ENCODE measurements around the gene GASK1A.

Gene GASK1A

DNA sequence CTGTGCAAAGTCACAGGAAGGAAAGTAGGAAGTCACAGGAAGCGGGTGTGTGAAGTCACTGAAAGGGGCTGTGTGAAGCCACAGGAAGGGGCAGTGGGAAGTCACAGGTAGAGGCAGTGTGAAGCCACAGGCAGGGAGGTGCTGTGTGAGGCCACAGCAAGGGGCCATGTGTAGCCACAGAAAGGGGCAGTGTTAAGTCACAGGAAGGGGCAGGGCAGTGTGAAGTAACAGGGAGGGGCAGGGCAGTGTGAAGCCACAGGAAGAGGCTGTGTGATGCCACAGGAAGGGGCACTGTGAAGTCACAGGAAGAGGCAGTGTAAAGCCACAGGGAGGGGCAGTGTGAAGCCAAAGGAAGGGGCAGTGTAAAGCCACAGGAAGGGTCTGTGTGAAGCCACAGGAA lies 36.5 kb downstream of the GASK1A start:
- no peak for DNase-seq

DNA sequence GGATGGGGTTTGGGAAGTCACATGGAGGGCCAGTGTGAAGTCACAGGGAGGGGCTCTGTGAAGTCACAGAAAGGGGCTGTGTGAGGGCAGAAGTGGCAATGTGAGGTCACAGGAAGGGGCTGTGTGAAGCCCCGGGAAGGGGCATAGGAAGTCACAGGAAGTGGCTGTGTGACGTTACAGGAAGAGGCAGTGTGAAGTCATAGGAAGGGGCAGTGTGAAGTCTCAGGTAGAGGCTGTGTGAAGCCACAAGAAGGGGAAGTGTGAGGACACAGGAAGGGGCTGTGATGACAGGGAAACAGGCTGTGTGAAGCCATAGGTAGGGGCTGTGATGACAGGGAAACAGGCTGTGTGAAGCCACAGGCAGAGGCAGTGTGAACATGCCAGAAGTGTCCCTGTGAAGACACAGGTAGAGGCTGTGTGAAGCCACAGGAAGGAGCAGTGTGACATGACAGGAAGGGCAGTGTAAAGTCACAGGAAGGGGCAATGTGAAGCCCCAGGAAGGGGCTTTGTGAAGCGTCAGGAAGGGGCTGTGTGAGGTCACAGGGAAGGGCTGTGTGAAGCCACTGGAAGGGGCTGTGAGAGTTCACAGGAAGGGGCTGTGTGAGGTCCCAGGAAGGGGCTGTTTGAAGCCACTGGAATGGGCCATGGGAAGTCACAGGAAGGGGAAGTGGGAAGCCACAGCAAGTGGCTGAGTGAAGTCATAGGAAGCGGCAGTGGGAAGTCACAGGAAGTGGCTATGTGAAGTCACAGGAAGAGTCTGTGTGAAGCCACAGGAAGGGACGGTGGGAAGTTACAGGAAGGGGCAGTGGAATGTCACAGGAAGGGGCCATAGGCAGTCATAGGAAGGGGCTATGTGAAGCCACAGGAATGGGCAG lies 37.1 kb downstream of the GASK1A start:
- DNase-seq: no peak

DNA sequence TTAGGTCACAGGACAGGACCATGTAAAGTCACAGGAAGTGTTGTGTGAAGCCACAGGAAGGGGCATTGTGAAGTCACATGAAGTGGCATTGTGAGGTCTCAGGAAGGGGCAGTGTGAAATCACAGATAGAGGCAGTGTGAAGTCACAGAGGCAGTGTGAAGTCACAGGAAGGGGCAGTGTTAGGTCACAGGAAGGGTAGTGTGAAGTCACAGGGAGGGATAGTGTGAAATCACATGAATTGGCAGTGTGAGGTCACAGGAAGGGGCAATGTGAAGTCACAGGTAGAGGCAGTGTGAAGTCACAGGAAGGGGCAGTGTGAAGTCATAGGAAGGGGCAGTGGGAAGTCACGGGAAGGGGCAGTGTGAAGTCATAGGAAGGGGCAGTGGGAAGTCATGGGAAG lies 37.9 kb downstream of the GASK1A start:
- DNase-seq: no peak

DNA sequence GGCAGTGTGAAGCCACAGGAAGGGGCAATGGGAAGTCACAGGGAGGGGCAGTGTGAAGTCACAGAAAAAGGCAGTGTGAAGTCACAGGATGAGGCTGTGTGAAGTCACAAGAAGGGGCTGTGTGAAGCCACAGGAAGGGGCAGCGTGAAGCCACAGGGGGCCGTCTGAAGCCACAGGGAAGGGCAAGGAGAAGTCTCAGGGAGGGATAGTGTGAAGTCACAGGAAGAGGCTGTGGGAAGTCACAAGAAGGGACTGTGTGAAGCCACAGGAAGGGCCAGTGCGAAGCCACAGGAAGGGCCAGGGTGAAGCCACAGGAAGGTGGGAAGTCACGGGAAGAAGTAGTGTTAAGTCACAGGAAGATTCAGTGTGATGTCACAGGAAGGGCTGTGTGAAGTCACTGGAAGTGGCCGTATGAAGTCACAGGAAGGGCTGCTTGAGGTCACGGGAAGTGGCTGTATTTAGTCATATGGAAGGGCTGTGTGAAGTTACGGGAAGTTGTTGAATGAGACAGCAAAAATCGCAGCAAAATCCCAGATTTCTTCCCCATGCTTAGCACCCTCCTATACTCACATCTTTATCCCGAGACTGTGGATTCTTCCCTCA lies 38.6 kb downstream of the GASK1A start:
- no peak for DNase-seq

DNA sequence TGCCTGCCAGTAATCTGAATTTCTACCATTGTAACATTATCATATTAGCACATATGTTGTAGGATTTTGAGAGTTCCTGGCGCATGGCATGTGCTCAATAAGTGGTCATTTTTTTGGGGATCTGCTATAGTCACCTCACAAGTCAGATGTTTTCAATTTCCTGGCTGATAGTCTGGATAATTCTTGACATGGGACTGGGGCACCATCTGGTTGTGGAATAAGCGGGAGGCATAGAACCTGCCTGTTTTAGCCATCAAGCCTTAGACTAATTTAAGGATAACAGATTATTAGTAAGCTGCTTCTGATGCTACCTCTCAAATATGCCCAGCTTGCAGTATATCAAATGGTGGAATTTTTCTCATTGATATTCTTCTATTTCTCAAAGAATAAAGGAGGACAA lies 39.1 kb downstream of the GASK1A start:
- DNase-seq: no peak

DNA sequence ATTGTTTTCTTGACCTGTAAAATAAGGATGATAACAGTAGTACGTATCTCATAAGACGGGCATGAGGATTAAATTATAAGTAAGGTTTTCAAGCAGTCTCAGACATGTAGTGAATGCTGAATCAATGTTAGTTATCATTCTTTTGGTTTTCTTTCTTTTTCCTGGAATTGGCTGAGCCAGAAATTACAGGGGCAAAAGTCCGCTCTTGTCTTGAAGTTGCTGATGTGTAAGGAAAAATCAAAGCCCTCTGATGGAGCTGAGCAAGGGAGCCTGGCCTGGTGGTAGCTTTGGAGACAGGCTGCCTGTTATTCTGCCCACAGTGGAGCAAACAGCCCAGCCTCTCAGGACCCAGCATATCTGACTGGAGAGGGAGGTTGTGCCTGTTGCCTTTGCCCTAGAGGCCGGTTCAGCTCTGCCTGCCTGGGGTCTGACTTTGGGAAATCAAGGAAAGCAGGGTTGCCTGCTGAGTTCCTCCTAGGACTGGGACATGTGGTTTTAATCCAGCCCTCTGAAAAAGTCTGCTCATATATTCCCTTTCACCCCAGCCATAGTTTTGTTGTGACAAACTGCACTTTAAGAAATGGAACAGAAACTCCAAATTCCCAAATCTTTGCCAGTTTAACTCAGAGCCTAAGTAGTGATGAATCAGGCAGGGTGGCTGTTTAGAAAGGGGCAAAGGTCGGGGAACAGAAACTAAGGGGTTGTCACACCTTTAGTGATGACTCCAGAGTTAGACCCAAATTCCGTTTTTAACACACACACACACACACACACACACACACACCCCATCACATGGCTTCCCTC lies 40.1 kb downstream of the GASK1A start:
- DNase-seq: no peak

DNA sequence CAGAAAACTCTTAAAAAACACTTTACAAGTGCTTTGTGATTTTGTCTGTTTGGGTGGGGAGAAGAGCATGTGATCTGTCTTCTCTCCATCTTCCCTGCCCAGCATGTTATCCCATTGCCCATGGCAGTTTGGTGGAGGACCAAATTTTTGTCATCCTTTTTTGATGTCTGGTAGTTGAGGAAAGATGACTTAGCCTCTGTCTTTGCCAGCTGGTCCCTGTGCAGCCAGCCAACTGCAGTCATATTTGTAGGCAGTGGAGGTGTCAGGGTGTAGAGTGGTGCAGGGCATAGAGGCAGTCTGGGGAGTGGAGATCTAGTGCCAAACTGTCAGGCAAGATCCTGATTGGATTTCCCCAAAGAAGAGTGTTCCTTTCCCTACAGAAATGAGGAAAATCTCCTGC lies 40.7 kb downstream of the GASK1A start:
- DNase-seq: no peak

DNA sequence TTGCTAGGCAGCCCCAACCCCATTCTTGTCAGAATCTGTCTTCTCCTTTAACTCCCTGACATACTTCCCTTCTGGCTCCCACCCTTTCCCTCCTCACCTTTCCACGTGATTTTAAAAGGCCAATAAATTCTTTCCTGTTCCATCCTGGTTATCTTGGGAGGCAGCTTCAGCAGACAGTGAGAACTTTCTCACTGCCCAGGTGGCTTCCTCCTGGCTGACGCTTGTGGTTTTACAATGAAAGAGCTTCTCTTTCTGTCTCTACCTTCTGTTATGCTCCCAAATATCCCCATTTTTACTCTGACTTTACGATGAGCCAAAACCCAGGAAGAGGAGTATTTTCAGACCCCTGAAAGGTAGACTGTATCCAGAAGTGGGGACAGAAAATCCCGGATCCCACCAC lies 42.1 kb downstream of the GASK1A start:
- DNase-seq: no peak

DNA sequence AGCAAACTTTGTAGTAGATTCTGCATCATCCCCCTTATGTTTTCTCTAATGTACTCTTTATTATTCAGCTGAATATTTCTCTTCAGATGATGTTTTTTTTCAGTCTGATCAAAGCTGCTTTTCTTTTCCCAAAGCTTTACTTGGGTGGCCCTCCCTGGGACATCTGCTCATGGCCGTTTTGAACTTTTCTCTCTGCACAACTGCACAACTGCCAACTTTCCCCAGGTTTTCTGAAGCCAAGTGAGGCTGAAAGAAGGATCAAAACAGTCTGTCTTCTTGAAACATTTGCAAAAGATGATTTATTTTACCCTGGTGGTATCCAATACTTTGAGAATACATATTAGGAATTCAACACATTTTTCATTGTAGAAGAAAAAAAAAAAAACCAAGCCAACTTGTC lies 43.0 kb downstream of the GASK1A start:
- DNase-seq: no peak

DNA sequence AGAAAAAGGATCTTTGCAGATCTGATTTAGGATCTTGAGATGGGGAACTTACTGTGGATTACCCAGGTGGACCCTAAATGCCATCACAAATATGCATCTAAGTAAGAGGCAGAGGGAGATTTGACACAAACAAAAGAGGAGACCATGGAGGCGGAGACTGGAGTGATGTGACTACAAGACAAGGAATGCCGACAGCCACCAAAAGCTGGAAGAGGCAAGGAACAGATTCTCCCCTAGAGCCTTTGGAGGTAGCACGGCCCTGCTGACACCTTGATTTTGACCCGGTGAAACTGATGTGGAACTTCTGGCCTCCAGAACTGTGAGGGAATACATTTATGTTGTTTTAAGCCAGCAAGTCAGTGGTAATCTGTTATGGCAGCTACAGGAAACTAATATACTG lies 44.0 kb downstream of the GASK1A start:
- no peak for DNase-seq

DNA sequence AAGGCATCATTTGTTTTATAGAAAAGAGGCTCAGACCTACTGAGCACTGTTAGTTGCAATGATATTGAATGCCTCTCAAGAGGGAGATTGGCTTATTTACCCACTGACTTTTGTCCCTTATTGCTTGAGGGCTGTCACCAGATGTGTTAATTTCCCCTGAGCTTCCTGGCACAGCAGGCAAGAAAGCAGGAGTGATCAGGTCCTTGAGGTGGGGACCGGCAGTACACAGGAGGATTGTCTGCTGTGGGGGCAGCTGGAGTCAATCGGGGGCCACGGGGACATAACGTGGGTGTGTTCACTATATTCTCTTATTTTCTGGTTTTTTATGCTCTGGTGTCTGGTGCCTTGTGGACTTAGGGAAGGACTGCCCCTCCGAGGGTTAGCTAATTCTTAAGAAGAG lies 44.6 kb downstream of the GASK1A start:
- no peak for DNase-seq

DNA sequence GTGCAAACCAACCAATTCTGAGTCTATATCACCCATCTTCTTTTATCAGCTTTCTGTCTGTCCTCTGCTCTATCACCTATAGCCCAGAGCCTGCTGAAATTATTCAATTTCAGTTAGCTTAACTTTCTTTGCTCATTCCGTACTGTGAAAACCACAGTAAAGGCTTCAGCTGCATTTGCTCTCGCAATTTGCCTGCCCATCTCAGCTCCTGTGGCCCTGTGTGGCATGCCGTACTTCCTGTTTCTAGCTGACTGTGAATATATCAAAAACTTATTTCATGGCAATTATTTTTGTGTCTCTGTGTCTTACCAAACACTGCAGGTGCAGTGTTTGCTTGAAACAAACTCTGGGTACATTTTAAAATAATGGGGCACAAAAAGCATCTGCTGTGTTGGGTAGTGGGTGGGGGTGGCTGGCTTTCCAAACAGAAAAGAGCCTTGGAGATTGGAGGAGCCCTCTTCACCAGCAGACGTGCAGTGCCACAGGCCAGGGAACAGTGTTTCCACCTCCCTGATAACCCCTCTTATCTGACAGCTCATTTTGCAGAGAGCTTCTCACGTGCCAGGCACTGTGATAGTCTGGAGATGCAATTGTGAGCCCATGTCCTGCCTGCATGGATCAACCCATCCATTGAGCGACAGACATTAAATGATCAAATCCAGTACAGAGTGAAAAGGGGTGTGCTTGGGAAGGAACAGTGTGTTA lies 45.2 kb downstream of the GASK1A start:
- DNase-seq: peak in 1 of 2 donors; percentile 10

DNA sequence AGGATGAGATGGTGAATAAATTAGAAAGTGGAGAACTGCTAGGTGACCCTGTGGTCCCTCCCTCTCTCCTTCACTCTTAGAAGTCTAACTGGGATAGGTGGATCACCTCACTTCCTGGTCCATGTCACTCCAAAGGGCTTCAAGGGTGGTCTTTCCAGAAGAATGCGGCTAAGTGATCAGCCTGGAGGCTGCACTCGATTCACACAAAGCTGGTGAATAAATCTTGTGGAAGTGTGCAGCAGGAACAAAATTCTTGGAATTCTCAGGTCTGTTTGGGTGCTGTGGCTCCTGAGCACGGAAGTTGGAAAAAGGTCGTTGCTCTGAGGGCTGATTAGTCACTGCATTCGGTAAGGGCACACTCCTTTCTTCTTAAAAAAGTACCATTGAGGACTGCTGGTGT lies 46.3 kb downstream of the GASK1A start:
- no peak for DNase-seq

DNA sequence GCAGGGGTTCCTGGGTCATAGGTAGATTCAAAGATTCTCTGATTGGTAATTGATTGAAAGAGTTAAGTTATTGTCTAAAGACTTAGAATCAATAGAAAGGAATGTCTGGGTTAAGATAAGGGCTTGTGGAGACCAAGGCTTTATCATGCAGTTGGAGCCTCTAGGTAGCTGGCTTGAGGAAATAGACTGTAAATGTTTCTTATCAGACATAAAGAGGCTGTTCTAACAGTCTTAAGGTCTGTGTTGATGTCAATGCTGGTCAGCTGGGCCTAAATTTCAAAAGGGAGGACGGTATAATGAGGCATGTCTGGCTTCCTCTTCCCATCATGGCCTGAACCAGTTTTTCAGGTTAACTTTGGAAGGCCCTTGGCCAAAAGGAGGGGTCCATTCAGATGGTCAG lies 48.9 kb downstream of the GASK1A start:
- DNase-seq: no peak

DNA sequence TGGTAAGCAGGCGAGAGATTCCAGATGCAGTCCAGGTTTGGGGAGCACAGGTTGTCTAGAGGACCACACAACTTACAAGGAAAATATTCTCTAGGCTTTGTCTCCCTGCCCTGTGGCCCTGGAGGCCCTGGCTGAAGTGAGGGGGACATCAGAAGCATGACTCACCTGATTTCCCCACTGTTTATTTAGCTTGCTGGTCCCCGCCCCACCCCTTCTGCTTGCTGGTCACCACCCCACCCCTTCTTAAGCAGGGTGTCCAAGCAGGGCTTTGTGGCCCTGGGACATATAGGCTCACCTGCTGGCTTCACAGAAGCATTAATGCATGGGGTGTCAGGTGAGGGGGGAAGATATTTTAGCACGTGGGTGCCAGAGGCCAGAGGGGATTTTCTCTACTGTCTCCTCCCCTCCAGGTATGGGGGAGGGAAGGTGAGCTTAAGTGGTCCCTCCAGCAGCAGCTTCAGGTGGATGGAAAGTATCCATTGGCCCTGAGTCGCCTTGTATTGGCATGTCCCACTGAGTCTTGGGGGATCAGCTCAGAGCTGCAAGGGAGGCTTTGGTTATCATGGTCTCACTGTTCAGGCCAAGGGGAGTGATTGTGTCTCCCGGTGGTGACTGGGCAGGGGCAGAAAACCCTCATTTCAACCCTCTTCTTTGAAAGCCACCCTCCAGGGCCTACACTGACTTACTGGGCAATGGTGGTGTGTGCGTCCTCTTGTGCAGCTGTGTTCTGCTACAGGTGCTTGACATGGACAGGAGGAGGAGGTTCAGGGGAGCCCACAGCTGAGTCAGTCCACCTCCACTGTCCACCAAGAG lies 49.8 kb downstream of the GASK1A start:
- no peak for DNase-seq

DNA sequence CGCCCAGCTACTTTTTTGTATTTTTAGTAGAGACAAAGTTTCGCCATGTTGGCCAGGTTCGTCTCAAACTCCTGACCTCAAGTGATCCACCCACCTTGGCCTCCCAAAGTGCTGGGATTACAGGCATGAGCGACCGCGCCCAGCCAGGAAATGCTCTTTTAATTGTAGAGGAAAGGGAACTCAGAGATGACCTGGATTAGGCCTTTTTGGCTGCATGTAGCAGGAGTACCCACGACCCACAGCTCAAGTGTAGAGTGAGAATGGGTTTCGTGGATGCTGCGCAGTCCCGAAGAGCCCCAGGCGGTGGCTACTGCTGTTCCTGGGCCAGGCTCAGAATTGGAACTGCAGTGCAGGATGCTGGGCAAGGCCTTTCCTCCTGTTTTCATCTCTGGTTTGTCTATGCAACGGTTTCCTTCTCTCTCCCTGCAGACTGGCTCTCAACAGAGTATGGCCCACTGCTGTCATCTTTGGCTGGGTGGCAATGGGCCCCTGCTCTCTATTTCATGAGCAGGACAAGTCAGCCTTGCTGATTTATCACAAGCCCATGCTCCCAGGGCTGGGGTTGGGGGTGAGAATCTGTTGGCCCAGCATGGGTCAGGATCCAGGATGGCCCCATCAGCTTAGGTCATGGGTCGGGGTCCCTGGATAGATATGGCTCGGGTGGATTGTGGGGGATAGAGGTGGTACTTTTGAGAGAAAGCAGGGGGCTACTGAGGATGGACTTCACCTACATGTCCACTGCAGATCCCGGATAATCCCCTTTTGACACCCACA lies 51.2 kb downstream of the GASK1A start:
- DNase-seq: no peak

DNA sequence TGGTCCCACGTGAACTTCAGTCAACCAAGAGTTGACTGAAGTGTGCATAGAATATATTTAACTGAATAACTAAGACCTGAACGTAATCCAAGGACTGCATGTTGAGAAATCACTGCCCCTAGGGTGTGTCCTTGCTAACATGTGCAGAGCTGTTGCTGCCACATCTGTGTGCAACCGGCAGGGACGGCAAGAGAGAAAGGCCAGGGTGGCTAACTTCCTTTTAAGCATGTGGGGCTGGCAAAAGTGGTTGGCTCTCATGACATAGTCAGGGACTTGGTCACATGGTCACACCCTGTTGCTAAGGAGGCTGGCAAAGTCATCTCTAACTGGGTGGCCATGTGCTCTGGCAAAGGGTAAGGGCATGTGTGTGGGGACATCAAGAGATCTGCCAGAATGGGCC lies 52.4 kb downstream of the GASK1A start:
- peak; percentile 47 to 51 for DNase-seq

DNA sequence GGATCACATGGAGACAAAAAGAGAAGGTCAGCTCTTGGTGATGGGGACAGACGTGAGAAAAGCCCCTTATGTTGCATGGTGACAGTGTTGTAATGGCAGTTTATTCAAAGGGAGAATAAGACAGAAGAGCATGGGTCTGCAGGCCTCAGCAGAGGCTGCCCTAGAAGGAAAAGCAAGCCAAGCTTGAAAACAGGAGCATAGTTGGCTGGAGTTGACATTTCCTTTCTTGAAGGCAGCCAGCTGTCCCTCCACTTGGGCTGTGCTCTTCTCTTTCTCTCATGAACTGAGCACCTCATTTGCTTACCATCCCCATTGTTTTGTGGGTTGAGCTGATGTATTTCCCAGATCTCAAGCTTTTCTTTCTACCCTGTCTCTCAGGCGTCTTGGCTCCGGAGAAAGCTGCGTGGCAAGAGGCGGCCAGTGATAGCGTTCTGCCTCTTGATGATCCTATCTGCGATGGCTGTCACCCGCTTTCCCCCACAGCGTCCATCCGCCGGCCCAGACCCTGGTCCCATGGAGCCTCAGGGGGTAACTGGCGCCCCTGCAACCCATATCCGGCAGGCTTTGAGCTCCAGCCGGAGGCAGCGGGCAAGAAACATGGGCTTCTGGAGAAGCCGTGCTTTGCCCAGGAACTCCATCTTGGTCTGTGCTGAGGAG lies 52.9 kb downstream of the GASK1A start:
- no peak for DNase-seq

DNA sequence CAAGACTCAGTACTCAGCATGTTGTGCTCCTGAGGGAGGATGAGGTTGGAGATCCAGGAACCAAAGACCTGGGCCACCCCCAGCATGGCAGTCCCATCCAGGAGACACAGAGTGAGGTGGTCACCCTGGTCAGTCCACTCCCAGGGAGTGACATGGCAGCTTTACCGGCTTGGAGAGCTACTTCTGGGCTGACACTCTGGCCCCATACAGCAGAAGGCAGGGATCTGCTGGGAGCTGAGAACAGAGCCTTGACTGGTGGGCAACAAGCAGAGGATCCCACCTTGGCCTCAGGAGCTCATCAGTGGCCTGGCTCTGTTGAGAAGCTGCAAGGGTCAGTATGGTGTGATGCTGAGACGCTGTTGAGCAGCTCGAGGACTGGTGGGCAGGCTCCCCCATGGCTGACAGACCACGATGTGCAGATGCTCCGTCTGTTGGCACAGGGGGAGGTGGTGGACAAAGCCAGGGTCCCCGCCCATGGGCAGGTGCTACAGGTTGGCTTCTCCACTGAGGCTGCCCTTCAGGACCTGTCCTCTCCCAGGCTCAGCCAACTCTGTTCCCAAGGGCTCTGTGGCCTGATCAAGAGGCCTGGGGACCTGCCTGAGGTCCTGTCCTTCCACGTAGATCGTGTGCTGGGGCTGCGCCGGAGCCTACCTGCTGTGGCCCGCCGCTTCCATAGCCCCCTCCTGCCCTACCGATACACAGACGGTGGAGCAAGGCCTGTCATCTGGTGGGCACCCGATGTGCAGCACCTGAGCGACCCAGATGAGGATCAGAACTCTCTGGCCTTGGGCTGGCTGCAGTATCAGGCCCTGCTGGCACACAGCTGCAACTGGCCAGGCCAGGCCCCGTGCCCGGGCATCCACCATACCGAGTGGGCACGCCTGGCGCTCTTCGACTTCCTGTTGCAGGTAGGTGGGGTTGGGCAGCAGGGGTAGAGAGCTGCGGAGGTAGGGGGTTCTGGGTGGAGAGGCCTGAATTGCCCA lies 53.8 kb downstream of the GASK1A start:
- no peak for DNase-seq

DNA sequence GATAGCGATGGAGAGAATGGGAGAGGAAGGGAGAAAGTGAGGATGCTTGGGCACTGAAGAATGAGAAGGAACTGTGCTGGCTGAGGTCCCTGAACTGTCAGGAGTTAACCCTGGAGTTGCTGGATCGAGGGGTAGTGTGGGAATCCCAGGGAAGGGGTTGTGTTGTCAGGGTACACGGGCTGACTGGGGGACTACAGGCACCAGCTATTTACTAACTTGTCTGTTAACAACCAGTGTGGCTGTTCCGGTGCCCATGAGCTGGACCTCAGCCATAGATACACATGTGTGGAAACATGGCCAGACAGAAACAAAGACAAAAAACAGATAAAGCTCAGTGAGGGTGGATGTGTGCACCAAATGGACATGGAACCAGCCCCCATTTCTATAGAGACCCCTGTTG lies 55.1 kb downstream of the GASK1A start:
- no peak for DNase-seq
